ENCODE measurements around the gene ARMC5. TPM values are rescaled to one million over a fixed set of nuclear protein-coding genes. Genes with fewer than 3 reads are reported as not detected.
"Not testable (repeated sequence)": the region's sequence is repeated elsewhere in the genome, so short reads cannot be mapped to it uniquely, and the experiment has no call there.

The ARMC5 gene
- total RNA-seq, 4 donors from 2014 or later = 6.6 to 11.6 (median 9.1) TPM

- no peak for DNase-seq (ENCODE audit: low spot score in 2 of 2)
- no peak overlapping the region for H3K4me3 ChIP-seq
- H3K9me3 ChIP-seq = no peaks in the 10 kb centered on the region
- TF ChIP-seq CTCF (IDR thresholded peaks at IDR 0.05) (no peak), EP300 (IDR thresholded peaks at IDR 0.05) (no peak), POLR2A (IDR thresholded peaks at IDR 0.05) (no peak)
- H3K4me1 ChIP-seq = no peaks in the 10 kb centered on the region
- H3K36me3 ChIP-seq = peaks cover 0 to 16% (median 0%) of the 10 kb centered on the region in 3 donors
- no peaks in the 10 kb centered on the region for H3K27me3 ChIP-seq
- WGBS, 2 donors = 92 to 93% methylated on average over 26 to 34 of the region's 47 CpGs
- H3K27ac ChIP-seq = no peak overlapping the region
Measured at GRCh38 chr16:31435341-31436220, 23.7 kb upstream of the ARMC5 start.

DNA sequence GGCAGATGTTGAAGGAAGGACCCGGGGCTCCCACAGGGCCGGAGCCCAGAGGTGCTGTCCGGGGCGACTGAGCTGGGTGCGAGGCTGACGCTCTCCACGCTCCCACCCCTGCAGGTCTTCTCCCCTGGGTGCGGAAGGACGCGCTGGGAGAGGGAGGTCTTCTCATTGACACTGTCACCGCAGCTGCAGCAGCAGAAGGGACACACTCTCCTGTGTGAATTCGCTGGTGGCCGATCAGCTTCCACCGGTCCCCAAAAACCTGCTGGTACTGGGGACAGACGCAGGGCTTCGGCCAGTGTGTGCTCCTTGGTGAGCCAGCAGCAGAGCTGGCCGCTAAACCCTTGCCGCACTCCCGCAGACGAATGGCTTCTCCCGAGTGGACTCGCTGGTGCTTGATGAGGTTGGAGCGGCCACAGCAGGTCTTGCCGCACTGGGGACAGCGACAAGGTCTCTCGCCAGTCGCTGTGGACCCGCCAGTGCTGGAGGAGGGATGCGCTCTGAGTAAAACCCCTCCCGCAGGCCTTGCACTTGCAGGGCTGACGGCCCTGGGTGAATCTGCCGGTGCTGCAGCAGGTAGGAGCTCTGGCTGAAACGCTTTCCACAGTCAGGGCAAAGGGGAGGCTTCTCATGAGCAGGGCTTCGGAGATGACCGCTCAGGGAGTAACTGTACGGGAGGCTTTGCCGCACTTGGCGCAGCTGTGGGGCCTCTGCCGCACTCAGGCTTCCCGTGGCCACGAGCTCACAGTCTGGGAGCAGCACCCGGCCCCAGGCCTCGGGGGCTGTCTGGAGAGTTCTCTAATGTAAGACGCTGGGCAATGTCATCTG, 22.9 kb upstream of the ARMC5 start:
- Histone ChIP-seq H3K4me3 (no peak overlapping the region), H3K36me3 (peaks cover 0 to 16% (median 0%) of the 10 kb centered on the region in 3 donors), H3K4me1 (peaks cover 0 to 5% (median 0%) of the 10 kb centered on the region in 4 donors), H3K27me3 (no peaks in the 10 kb centered on the region), H3K9me3 (no peaks in the 10 kb centered on the region), H3K27ac (no peak overlapping the region)
- TF ChIP-seq CTCF (IDR thresholded peaks at IDR 0.05) (no peak), EP300 (IDR thresholded peaks at IDR 0.05) (no peak), POLR2A (IDR thresholded peaks at IDR 0.05) (no peak)
- no peak for DNase-seq (ENCODE audit: low spot score in 2 of 2)
- WGBS, 2 donors = 90 to 91% methylated on average over 18 to 40 of the region's 44 CpGs

DNA sequence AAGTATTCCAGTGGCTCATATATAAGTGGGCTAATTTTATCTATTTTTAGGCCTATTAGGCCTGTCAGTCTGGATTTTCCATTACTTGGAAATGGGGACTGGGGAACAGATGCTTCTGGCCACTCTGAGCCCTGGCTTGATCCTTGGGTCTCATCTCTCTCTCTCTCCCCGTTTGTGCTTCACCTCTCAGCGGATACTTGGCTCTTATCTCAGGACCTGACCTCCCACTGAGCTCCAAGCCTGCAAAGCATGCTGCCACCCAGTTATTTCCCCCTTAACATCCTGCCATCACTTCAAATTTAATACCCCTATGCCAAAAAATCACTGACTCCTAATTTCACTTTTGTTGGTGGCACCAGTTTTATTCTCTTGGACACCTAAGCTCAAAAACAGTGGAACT, 20.9 kb upstream of the ARMC5 start:
- Histone ChIP-seq H3K27ac (no peak overlapping the region), H3K4me3 (no peak overlapping the region), H3K9me3 (no peaks in the 10 kb centered on the region), H3K27me3 (no peaks in the 10 kb centered on the region), H3K4me1 (peaks cover 0 to 19% (median 0%) of the 10 kb centered on the region in 4 donors), H3K36me3 (peaks cover 0 to 16% (median 0%) of the 10 kb centered on the region in 3 donors)
- TF ChIP-seq CTCF (IDR thresholded peaks at IDR 0.05) = no peak
- TF ChIP-seq EP300 (IDR thresholded peaks at IDR 0.05) = no peak
- TF ChIP-seq POLR2A (IDR thresholded peaks at IDR 0.05) = no peak
- 67 to 69% methylated on average over 2 of the region's 2 CpGs for WGBS, 2 donors
- no peak for DNase-seq (ENCODE audit: low spot score in 2 of 2)

GRCh38 chr16:31439023-31439422, 20.3 kb upstream of the ARMC5 start:
- H3K4me3 ChIP-seq; H3K27me3 ChIP-seq; H3K27ac ChIP-seq; H3K9me3 ChIP-seq; DNase-seq (ENCODE audit: low spot score in 2 of 2): not testable (repeated sequence)
- Histone ChIP-seq H3K4me1 (peaks cover 0 to 19% (median 0%) of the 10 kb centered on the region in 4 donors), H3K36me3 (peaks cover 0 to 16% (median 0%) of the 10 kb centered on the region in 3 donors)
- 60 to 63% methylated on average over 4 of the region's 4 CpGs for WGBS, 2 donors

DNA sequence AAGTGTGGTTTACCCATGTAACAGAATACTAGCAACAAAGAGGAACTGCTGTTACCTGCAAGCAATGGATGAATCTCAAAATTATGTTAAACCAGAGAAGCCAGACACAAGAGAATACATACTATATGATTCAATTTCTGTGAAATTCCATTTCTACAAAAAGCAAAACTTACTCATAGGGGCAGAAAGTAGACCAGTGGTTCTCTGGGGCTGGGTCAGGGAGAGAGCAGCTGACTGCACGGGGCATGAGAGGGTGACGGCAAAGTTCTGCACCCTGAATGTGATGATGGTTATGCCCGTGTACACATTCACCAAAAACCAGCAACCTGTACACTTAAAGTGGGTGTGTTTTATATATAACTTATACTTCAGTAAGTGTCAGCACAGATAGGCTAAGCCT, 19.8 kb upstream of the ARMC5 start:
- peaks cover 0 to 19% (median 0%) of the 10 kb centered on the region in 4 donors for H3K4me1 ChIP-seq
- H3K9me3 ChIP-seq = no peaks in the 10 kb centered on the region
- peaks cover 0 to 16% (median 0%) of the 10 kb centered on the region in 3 donors for H3K36me3 ChIP-seq
- 88 to 95% methylated on average over 3 of the region's 3 CpGs for WGBS, 2 donors
- no peak overlapping the region for H3K4me3 ChIP-seq
- no peaks in the 10 kb centered on the region for H3K27me3 ChIP-seq
- DNase-seq (ENCODE audit: low spot score in 2 of 2) = no peak
- no peak for TF ChIP-seq CTCF (IDR thresholded peaks at IDR 0.05)
- no peak for TF ChIP-seq POLR2A (IDR thresholded peaks at IDR 0.05)
- TF ChIP-seq EP300 (IDR thresholded peaks at IDR 0.05) = no peak
- H3K27ac ChIP-seq = no peak overlapping the region
